Renal cortical epithelial cell (primary cell): ENCODE results near the gene MESD. TPM values are rescaled to one million over a fixed set of nuclear protein-coding genes. Genes with fewer than 3 reads are reported as not detected.

ENCODE experiments used
- DNase-seq: peaks from one replicate; pipeline ENCODE4 v3.0.0-alpha.2; 2011; ENCODE audit warnings: low read depth
- total RNA-seq: library from RNA; depleted of rRNA; stranded (reverse); fragments of >200 nt; gene quantifications from 2 replicates; pipeline ENCODE4 v1.2.3, GENCODE V29; 2014

Gene MESD
- total RNA-seq, 1 donor from 2014 or later = 24.9 TPM

DNA sequence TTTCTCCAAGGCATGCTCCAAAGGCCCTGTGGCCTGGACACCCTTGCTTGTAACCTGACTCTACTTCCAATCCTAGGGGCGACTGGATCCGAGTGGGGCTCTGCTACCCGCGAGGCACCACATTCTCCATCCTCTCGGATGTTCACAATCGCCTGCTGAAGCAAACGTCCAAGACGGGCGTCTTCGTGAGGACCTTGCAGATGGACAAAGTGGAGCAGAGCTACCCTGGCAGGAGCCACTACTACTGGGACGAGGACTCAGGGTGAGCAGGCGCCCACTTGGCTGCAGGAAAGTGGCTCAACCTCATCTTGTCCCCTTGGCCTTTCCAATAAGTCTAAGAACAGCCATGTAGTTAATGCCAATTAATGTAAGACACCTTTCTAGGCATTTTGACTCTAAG, 51.9 kb downstream of the MESD start:
- DNase-seq = no peak

DNA sequence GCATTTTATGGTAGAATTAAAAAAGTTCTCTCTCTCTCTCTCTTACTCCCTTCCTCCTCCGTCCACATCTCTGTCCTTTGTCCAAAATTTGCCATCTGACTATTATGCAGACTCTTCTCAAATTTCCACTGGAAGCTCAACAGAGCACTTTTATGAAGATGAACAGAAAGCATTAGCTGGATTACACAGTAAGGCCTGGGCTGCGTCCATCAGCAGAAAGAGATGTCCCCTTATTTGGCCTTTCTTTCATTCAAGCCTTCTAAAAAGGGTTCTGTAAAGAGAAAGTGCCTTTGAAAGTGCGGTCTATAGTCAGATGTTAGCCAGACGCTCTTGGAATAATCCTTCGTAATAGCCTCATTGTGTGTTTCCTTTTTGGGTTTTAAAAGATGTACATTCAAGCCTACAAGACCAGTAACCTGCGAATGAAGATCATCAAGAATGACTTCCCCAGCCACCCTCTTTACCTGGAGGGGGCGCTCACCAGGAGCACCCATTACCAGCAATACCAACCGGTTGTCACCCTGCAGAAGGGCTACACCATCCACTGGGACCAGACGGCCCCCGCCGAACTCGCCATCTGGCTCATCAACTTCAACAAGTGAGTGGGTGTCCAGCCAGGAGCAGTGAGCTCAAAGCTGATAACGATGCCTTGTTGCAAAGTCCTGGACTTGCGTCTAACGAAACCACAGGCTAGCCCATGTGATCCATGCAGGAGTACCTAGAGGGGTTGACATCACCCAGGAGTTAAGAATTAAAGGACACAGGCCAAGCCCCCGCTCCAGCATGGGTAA, 53.1 kb downstream of the MESD start:
- DNase-seq = no peak

DNA sequence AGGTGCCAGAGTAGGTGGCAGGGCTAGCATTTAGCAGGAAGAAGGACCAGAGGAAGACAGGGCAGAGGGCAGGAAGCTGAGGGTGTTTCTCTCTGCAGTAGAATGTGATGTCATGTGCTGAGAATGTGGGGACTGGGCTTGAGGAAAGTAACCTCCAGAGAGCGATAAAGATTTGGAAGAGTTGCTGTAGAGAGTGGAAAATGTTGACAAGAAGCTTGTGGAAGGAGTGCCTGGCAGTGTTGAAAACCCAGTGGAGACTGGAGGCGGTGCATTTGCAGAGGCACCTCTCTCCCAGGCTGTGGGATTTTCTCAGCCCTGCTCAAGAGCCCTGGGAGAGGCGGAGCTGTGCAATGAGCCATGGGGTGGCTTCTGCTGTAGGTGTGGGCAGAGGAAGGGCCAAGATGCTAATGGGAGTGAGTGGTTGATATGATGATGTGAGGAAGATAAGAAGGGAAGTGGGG, 54.8 kb downstream of the MESD start:
- DNase-seq = peak; percentile 33

DNA sequence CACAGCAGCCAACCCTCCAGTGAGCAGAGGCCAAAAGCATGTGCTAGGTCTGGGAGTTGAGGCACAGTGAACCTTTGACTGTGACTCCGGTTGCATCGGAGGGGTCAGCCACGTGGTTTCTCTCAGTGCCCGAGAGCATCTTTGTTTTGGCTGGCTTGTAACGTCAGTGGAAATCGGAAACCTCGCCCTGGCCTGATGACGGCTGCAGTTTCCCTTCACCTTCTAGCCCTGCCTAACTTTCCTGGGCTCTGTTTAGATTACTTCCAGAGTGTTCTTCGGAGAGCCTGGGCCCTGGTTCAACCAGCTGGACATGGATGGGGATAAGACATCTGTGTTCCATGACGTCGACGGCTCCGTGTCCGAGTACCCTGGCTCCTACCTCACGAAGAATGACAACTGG, 56.6 kb downstream of the MESD start:
- DNase-seq = no peak

DNA sequence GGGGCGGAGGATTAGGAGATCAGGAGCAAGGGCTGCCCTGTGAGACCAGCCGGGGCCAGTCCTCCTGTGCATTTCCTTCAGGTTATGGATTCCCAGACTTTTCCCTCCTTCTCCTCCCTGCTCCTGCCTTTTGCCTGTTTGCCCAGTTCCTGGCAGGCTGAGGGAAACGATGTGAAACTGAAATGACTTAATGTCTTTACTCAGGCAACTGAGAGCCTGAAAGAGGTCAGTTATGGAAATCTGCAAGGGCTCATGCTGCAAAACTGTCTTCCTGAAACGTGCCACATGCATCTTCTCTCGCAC, 57.2 kb downstream of the MESD start:
- no peak for DNase-seq

DNA sequence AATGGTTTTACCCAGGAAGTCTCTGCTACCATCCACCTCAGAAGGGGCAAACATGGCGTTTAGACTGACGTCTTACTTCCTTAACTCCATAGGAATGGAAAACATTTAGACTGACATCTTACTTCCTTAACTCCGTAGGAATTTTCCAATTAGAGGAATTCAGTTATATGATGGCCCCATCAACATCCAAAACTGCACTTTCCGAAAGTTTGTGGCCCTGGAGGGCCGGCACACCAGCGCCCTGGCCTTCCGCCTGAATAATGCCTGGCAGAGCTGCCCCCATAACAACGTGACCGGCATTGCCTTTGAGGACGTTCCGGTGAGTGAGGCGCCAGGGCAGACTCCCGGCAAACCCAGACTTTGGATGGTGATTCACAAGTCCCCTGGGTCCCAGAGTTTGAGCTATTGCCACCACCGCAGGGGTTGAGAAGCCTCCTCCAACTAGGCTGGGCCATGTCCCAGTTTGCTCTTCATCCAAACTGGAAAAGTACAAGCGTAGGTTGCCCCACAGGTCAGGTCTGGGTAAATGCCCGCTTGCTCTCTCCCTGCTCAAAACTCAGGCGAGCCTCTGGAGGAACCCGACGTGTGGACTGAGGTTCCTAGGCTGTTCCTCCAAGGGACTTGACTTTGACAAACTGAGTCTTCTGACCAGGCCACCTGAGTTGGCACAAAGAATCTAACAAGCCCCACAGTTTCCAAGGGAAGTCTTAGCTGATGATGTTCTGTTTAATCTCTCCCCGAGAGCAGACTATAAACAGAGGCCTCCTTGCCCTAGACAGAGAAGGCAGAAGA, 57.7 kb downstream of the MESD start:
- no peak for DNase-seq

DNA sequence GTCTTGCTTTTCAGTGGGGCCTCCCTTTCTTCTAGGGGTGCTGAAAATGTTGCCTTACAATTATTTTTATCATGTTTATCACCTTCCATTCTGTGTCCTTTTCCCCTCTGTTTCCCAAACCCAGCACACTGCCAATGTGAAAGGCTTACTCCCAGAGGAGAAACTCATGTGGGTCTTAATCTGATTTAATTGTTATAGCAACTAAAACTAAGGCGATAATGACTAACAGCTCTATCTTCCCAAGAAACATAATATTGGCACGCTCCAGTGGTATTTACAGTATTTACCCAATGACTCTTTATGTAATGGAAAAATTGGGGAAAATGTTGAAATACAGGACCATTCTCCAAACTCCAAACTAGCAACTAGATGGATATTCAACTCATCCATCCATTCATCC, 58.4 kb downstream of the MESD start:
- DNase-seq = no peak

DNA sequence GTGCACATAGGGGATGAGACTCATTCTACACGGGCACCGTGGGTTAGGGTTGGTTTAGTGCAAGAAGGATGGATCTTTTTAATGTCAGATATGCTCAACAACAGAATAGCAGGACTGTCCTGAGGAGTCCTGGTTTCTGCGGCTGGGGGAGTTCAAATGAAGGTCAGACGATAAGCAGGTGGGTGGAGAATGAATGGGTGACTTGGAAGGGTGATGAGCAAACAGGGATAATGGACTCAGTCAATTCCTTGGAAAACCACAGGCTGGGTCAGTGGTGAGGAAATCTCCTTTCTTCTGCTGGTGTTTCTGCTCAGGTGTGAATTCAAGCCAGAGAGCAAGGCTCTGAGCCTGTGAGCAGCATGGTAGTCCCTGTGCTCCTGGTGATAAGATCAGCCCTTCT, 59.9 kb downstream of the MESD start:
- DNase-seq = no peak

DNA sequence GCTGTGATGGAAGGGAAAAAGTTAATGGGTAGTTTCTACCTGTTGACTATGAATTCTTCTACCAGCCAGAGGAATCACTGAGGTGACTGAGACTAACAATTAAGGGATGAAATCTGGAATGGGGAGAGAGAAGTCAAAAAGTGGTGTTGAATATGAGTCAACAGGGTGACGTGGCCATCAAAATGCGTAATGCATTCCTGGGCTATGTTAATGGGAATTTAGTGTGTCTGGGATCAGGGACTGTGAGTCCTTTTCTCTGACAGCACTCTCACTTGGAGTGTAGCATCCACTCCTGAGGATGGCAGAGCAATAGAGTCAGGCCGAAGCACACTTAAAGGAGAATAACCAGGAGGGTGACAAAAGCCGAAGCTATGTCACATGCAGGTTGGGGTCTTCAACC, 60.4 kb downstream of the MESD start:
- peak; percentile 21 for DNase-seq

DNA sequence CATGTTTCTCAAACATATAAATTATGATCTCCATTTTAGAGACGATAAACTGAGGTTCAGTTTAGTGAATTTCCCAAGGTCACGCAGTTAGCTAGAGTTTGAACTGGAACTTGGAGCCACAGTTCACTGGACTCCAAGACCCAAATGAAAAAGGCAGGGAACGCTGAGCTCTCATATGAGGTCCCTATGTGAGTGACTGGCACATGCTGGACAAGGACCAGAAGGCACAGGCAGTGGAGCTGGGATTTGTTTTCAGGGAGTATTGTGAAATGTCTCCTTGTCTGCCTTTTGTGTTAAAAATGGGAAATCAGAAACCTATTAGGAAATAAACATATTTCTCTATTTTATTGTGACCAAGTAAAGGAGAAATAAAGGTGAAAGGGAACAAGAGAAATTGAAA, 63.5 kb downstream of the MESD start:
- DNase-seq = no peak

DNA sequence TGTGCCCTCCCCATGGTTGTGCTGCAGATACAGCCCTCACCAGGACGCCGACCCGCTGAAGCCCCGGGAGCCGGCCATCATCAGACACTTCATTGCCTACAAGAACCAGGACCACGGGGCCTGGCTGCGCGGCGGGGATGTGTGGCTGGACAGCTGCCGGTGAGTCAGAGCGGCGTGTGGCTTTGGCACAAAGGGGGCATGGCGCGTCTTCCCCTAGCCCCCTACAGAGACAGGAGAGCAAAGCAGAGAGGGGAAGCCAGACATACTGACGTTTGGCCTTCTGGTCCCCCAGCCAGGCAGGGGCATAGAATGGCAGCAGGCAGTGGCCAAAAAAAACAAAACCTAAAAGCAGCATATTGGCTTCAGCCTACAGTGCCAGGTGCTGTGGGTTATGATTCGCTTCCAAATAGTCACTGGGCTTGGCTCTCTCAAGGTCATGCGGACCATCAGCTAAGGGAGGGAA, 64.0 kb downstream of the MESD start:
- DNase-seq = no peak

DNA sequence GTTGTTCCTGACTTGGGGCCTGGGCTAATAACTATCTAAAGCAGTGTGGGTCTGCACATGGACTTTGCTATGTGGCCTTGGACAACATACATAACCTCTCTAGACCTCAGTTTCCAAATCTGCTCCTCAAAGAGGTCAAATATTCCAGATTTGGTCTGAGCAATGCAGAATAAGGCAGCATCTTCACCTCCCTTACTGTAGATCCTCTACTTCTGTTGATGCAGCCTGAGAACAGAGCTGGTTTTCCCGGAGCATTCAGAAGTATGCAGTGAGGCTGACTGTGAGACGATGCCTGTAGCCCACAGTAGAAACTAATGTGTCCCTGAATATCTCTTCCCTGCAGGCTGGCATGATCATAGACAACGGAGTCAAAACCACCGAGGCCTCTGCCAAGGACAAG, 65.3 kb downstream of the MESD start:
- no peak for DNase-seq

DNA sequence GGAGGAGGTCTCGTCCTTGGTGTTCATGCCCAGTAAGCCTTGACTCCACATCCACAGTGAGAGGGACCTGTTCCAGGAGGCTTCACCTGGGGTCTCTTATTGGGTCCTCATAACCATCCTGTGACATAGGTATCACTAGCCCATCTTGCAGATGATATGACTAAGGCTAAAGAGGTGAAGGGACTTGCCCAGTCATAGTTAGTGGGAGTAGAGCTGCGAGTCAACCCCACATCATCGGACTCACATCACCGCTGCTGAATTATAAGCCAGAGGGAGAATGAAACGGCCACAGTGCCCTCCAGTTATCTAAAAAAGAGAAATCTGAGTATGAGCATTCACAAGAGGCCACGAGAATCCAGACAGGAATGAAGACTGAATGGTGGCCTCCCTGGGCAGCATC, 66.0 kb downstream of the MESD start:
- DNase-seq = no peak

DNA sequence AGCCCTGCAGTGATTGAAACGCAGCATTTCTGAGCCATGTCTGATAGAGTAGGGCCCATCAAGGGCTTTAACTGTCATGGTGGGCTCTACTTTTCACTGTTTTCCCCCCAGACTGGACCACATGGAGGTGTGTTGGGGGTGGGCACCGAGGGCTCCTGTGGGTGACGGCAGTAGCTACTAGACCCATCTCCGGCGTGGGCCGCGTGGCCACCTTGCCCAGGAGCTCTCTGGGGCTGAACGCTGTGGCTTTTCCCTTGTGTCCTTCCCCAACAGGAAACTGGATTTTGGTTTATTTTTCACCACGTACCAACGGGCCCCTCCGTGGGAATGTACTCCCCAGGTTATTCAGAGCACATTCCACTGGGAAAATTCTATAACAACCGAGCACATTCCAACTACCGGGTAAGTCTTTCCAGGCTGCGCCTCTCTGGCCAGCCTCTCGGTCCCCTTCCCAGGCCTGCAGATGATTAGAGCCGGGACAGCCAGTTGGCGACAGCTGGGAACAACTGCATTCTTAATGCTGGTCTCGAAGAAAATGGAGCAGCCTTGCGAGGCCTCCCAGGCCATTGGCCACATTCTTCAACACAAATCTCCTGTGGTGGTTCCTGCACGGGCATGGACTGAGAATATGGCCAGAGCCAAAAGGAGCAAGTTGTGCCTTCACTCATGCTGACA, 67.7 kb downstream of the MESD start:
- DNase-seq = no peak

DNA sequence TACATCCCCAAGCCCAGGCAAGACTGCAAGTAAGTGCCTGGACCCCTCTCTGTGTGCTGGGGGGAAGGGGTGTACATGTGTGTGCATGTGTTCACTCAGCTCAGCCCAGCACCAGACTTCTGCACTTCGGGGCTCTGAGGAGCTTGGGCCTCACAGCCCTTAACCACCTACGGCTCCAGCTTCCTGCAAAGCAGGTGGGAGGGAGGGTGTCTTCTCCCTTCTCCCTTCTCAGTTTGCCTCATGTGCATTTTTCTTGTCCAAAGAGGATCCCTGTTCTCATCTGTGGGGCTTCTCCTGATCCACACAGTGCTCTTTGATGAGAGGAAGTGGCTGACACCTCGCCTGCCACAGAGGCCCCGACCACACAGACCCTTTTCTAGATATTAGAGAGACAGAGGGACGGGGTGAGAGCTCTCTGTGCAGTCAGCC, 69.3 kb downstream of the MESD start:
- no peak for DNase-seq

DNA sequence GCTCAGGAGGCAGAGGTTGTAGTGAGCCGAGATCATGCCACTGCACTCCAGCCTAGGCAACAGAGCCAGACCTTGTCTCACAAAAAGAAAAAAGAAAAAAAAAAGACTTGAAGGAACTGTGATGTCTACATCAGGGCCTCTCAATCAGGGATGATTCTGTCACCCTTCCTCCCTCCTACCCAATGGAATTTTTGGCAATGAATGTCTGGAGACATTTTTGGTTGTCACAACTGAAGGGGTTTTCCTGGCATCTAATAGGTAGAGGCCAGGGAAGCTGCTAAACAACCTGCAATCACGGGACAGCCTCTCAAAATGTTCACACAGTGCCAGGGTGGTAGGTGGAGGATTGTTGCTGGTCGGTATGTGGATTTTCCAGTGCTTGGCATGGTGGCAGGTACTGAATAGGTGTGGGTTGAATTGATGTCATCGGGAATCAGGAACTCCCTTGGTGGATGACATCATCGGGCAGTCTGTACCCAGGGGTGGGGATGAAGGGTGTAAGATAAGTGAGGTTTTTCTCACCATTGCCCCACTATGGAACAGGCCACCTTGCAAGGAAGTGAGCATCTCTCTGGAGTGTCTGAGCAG, 71.3 kb downstream of the MESD start:
- DNase-seq = no peak

DNA sequence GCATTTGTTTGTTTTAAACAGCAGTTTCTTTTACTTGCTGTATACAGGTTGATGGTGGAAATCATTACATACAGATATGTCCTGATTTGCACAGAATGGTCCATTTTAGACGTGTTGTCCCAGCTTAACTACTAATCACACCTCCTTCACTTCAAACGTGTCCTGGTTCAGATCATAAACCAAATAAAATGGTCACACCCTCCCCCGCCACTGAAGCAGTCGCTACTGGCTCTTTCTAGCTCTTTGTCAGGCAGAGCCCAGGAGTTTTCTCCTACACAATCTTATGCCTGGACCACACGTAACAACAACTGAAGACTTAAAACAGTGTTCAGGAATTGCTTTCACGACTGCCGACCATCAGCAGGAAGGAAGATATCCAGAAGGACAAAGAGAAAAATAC, 73.6 kb downstream of the MESD start:
- DNase-seq = no peak

DNA sequence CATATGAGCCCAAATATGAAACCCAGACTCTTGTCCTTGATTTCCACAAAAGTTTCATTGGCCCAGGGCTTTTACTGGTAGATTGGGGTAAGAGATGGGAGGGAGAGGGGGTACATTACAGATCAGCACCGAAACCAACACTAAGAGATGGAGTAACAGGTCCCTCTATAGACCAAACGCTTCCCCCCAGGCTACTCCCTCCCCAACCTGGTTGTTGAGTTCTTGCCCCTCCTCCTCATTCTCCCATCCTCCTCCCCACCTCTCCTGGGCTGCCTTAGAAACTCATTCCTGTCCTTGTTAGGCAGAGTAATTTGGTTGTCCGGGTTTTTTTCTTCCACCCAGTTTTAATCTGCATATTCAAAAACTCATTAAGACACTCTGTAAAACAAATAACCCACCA, 74.1 kb downstream of the MESD start:
- no peak for DNase-seq

DNA sequence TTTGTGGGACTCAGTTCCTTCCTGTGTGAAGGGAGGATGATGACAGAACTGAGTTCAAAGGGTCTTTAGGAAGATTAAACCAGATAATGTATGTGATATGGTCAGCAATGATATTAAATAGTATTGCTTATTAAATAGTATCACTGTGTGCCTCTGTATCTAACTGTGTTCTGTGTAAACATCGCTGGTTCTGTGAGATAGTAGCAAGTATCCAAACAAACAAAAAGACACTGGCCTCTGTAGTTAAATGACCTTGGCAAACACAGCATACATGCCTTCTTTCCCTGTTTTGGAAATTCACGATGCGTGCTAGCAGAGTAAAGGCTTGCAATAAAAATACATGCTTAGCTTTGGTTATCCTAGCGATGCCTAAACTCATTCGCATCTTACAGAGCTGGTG, 76.1 kb downstream of the MESD start:
- DNase-seq = no peak

DNA sequence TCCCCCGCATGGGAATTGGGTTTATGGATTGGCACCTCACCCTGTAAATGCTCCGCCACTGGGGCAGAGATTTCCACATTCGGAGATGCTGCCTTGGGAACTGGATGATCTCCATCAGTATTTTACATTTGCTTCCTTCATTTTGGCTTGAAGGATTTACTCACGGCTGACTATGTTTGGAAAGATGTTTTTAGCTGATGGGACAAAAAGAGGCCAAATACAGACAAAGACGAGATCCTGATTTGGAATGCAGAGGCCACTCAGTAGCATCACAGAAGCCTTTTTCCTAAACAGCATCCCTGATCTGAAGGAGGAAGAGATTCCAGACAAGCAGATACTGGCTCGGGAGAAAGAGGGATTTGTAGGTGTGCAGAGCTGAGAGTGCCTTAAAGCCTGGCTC, 76.9 kb downstream of the MESD start:
- no peak for DNase-seq

DNA sequence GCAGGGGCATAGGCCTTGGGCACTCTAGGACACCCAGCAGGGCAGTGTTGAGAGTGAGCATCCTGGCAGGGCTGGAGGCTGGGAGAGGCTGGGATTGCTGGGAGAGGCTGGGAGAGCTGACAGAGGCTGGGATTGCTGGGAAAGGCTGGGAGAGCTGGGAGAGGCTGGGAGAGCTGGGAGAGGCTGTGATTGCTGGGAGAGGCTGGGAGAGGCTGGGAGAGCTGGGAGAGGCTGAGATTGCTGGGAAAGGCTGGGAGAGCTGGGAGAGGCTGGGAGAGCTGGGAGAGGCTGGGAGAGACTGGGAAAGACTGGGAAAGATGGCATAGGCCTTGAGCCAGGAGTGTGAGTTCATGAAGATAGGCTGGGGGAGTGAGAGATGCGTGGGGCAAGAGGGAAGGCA, 77.8 kb downstream of the MESD start:
- DNase-seq = no peak

DNA sequence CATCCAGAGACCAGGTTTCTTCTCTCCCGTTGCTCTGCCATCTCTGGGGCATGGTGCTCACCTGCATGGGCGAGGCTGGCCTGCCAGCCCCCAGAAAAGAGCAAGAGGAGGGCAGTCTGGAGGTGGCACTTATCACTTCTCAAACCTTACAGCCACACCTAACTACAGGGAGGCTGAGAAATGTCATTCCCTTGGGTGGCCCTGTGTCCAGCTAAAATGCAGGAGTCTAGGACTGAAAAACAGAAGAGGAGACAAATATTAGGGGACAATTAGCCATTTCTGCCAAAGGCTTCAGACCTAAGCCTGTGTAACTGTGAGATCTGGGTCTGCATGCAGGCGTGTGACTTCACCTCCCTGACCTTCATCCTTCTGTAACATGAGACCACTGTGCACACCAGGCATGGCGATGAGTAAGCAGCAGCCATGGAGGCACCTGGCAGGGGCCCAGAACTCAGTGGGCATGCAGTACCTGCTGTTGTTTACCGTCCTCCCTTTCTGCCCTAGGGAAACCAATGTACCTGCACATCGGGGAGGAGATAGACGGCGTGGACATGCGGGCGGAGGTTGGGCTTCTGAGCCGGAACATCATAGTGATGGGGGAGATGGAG, 83.4 kb downstream of the MESD start:
- DNase-seq = peak; percentile 72
